ENCODE measurements around the gene DRAXIN. TPM values are rescaled to one million over a fixed set of nuclear protein-coding genes. Genes with fewer than 3 reads are reported as not detected.

Gene DRAXIN
- total RNA-seq, 4 donors from 2014 or later = not detected

DNA sequence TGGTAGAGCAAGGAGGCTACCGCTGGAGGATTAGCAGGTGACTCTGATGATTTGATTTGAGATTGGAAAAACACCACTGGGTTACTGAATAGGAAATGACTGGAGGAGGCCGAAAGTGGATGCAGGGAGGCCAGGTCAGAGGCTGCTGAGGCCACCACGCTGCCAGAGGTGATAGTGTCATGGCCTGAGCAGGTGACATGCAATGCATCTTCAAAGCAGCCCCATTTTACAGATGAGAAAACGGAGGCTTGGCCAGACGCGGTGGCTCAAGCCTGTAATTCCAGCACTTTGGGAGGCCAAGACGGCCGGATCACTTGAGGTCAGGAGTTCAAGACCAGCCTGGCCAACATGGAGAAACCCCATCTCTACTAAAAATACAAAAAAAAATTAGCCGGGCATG is 83.2 kb downstream of the DRAXIN start:
- no peak overlapping the region for H3K4me3 ChIP-seq
- ATAC-seq (no peak), DNase-seq (no peak)
- H3K9me3 ChIP-seq = no peaks in the 10 kb centered on the region
- H3K27ac ChIP-seq = no peak overlapping the region
- in situ Hi-C loops (cut with MboI; ENCODE audit: low sequenced_read_pairs in 4 of 4) = no loop called here
- no peak for TF ChIP-seq POLR2A (IDR thresholded peaks at IDR 0.05)
- TF ChIP-seq, protein P1, sequence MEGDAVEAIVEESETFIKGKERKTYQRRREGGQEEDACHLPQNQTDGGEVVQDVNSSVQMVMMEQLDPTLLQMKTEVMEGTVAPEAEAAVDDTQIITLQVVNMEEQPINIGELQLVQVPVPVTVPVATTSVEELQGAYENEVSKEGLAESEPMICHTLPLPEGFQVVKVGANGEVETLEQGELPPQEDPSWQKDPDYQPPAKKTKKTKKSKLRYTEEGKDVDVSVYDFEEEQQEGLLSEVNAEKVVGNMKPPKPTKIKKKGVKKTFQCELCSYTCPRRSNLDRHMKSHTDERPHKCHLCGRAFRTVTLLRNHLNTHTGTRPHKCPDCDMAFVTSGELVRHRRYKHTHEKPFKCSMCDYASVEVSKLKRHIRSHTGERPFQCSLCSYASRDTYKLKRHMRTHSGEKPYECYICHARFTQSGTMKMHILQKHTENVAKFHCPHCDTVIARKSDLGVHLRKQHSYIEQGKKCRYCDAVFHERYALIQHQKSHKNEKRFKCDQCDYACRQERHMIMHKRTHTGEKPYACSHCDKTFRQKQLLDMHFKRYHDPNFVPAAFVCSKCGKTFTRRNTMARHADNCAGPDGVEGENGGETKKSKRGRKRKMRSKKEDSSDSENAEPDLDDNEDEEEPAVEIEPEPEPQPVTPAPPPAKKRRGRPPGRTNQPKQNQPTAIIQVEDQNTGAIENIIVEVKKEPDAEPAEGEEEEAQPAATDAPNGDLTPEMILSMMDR (IDR thresholded peaks at IDR 0.05 in 4 of 5, conservative IDR thresholded peaks at IDR 0.05 in 1 of 5) = no peak
- no peaks in the 10 kb centered on the region for H3K36me3 ChIP-seq
- H3K4me1 ChIP-seq = no peaks in the 10 kb centered on the region
- H3K27me3 ChIP-seq = no peaks in the 10 kb centered on the region
- intact Hi-C loops (cut with DNase I; ENCODE audit: low total_unique reads) = no loop called here

Other genes with a start within 250 kb of the DRAXIN start
- gene DISP3, start 212.6 kb upstream of the DRAXIN start, total RNA-seq = not detected
- gene FBXO2, start 37.3 kb upstream of the DRAXIN start, total RNA-seq = 10 to 100 TPM in 1 of 4 donors, 1 to 10 TPM in 3; 2.0 to 20.8 (median 4.8) TPM
- 1 to 10 TPM; 1.7 to 9.4 (median 5.4) TPM for gene FBXO44, start 36.8 kb upstream of the DRAXIN start, total RNA-seq
- gene FBXO6, start 27.5 kb upstream of the DRAXIN start, total RNA-seq = 10 to 100 TPM; 15.7 to 34.4 (median 25.5) TPM
- 10 to 100 TPM; 41.2 to 57.4 (median 46.9) TPM for gene MAD2L2, start 10.6 kb upstream of the DRAXIN start, total RNA-seq
- 100 to 1,000 TPM in 2 of 4 donors, 10 to 100 TPM in 2; 37.8 to 144 (median 103) TPM for gene AGTRAP, start 44.4 kb downstream of the DRAXIN start, total RNA-seq
- 1 to 10 TPM in 1 of 4 donors, under 1 TPM in 1, not detected in 2; 1.00 to 1.4 TPM for gene C1orf167, start 70.5 kb downstream of the DRAXIN start, total RNA-seq
- 10 to 100 TPM; 10.2 to 24.7 (median 18.1) TPM for gene MTHFR, start 114.3 kb downstream of the DRAXIN start, total RNA-seq
- gene CLCN6, start 114.5 kb downstream of the DRAXIN start, total RNA-seq = 10 to 100 TPM in 1 of 4 donors, 1 to 10 TPM in 3; 7.1 to 11.9 (median 9.5) TPM
- gene NPPA, start 156.1 kb downstream of the DRAXIN start, total RNA-seq = 1 to 10 TPM in 2 of 4 donors, under 1 TPM in 1, not detected in 1; 0.53 to 4.2 (median 1.9) TPM
- not detected for gene NPPB, start 167.2 kb downstream of the DRAXIN start, total RNA-seq
- 100 to 1,000 TPM in 1 of 4 donors, 10 to 100 TPM in 3; 71.0 to 126 (median 85.1) TPM for gene KIAA2013, start 234.7 kb downstream of the DRAXIN start, total RNA-seq
- gene PLOD1, start 243.0 kb downstream of the DRAXIN start, total RNA-seq = 10 to 100 TPM; 23.9 to 66.5 (median 54.8) TPM